Astrocyte of the hippocampus (primary cell): ENCODE measurements around the gene TMEM270.
"Not testable (repeated sequence)": the region's sequence is repeated elsewhere in the genome, so short reads cannot be mapped to it uniquely, and the experiment has no call there.

Experiments used
- DNase-seq: peaks from one replicate; pipeline ENCODE4 v3.0.0; 2011; ENCODE audit warnings: low read depth, low spot score

Gene TMEM270

DNA sequence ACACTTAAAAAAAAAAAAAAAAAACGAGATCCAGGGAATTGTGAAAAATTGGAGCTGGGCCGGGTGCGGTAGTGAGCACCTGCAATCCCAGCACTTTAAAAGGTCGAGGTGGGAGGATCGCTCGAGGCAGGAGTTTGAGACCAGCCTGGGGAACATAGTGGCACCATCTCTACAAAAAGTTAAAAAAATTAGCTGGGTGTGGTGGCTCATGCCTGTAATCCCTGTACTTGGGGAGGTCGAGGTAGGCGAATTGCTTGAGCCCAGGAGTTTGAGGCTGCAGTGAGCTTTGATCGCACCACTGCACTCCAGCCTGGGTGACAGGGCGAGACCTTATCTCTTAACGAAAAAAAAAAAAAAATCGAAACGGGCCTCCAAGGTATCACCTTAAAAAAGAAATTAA, 28.2 kb upstream of the TMEM270 start:
- DNase-seq, result no peak

- DNase-seq, result no peak
Observed at GRCh38 chr7:73833251-73833919, 27.6 kb upstream of the TMEM270 start.

GRCh38 chr7:73834626-73835191, 26.2 kb upstream of the TMEM270 start:
- no peak for DNase-seq

- not testable (repeated sequence) for DNase-seq
Observed at GRCh38 chr7:73837167-73837566, 23.8 kb upstream of the TMEM270 start.

GRCh38 chr7:73838642-73839041, 22.3 kb upstream of the TMEM270 start:
- no peak for DNase-seq

GRCh38 chr7:73839290-73839689, 21.7 kb upstream of the TMEM270 start:
- DNase-seq, result no peak

DNA sequence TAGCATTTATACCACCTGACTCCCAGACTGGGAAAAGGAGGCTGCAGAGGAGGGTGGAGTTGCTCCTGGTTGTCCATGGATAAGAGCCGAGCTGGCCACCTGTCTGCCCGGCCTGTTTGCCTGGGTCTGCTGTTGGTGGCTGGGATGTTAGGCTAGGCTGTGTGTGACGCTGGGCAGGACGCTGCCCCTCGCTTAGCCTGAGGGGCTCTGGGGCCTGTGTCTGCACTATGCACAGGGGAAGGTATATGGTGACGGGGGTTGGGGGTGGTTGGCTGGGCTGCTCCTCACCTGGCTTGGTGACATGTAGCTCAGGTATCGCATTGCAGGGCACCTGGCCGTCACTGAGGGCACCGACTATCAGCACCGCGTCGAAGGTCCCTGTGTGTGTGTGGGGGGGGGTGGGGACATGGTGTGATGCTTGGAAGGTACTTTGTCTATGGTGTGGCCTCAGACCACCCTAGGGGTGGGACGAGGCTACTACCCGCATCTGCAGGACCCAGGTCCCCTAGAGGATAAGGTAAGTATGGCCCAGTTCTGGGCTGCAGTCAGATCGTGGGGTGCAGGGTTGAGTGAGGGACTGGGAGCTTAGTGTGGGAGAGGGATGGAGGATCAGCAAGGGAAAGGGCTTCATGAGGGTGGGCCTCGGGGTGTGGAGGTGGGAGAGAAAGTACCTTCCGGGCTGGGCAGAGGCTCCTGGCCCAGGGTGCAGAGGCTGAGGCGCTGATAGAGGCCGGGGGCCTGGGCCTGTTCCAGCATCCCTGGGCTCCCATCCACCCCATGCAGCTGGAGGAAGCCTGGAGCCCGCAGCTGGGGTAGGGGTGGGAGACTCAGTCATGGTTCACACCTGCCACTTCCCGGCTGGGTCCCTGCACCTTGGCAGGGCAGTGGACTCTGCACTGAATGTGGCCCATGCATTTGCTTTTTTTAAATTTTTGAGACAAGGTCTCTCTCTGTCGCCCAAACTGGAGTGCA, 20.9 kb upstream of the TMEM270 start:
- no peak for DNase-seq

- DNase-seq, result no peak
Observed at GRCh38 chr7:73840715-73841379, 20.1 kb upstream of the TMEM270 start.

GRCh38 chr7:73841689-73842066, 19.3 kb upstream of the TMEM270 start:
- no peak for DNase-seq

- peak; percentile 97 for DNase-seq
Observed at GRCh38 chr7:73842067-73842976, 18.6 kb upstream of the TMEM270 start, which contains the start of gene METTL27. Gene METTL27, minus strand, starts transcription at chr7:73842516. Its CDS starts 376 bp downstream, at chr7:73842140.

- DNase-seq, result no peak
Observed at GRCh38 chr7:73844131-73844547, 16.8 kb upstream of the TMEM270 start.

GRCh38 chr7:73844848-73845460, 16.0 kb upstream of the TMEM270 start:
- peak; percentile 56 for DNase-seq

GRCh38 chr7:73845701-73846195, 15.2 kb upstream of the TMEM270 start:
- DNase-seq, result not testable (repeated sequence)

DNA sequence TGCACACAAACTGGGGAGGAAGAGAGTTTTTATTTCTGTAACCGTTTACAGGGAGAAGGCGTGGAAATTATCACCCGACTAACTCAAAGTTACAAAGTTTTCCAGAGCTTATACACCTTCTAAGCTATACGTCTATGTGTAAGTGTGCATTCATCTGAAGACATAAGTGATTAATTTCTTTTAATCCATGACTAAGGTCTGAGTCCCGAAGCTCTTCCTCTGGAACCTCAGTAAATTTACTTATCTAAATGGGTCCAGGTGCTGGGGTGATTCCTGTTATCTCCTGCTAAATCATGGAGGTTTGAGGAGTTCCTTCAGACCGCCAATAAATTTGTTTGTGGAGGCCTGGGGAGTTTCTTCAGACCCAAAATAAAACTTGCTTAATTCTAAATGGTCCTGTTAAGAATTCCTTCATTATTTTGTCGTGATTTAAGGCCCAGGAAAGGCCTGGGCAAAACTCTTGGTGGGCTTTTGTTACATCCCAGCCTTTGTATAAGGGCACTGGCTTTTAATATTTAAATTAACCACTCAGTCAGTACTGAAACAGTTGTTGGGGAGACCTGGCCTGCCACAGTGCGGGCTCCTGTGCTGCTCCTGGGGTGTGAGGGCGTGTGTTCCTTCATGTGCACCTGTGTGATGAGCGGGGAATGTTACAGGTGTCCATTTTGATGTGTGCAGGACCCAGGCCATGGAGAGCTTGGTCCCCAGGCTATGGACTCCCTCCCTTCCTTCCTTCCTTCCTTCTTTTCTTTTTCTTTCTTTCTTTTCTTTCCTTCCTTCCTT, 12.8 kb upstream of the TMEM270 start:
- DNase-seq, result no peak

DNA sequence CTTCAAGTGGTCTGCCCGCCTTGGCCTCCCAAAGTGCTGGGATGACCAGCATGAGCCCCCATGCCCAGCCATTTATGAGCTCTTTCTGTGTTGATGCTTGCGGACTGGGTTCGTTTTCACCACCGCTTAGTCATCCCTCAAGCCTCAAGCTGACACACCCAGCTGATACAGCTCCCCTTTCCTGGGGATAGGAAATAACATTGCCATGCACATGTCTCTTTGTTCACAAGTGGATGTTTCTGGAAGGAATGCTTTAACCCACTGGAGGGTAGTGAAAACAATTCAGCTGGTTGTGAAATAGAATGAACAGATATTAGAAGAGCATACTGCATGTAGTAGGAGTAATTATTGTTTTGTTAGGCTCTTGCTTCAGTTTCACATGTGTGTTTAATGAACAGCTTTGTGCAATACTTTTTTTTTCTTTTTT, 10.2 kb upstream of the TMEM270 start:
- peak; percentile 95 for DNase-seq

GRCh38 chr7:73851410-73852338, 9.3 kb upstream of the TMEM270 start:
- DNase-seq, result peak; percentile 96

DNA sequence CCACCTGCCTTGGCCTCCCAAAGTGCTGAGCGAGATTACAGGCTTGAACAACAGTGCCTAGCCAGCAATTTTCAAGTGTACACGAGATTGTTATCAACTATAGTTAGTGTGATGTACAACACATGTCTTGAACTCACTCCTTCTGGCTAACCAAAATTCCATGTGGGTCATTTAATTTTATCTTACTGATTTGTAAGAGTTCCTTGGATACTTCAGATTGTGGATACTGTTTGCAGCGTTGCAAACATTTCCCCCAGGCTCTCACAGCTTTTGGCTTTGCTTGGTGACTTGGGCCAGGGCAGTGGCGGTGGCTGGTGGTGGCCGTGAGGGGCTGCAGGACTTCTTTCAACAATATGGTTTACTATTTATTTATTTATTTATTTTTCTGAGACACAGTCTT, 8.5 kb upstream of the TMEM270 start:
- no peak for DNase-seq

DNA sequence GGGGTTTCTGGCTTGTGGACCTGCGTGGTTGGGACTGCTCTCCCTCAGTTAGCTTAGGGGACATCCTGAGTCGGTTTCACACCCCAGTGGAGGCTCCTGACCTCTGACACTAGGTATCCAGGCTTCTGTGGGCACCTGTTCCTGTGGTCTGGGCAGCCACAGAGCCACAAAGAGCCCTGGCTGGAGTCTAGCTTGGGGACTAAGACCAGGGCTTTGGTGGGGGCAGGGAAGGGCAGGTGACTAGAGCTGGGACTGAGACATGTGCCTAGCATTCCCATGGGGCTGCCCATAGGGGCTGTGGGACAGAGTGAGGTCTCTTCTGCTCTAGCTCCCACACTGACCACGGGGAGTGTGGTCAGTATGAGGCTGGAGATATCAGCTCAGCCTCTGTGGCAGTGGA, 4.0 kb upstream of the TMEM270 start:
- no peak for DNase-seq
